Muscle of leg (tissue), 11 donors: ENCODE data around the gene DYTN. TPM values are rescaled to one million over a fixed set of nuclear protein-coding genes. Genes with fewer than 3 reads are reported as not detected.

ENCODE experiments used
- DNase-seq: peaks from one replicate; pipeline ENCODE4 v3.0.0; 2013
- H3K27ac ChIP-seq: one replicate; pipeline ENCODE4 v1.5.1; 2013; ENCODE audit warnings: mild to moderate bottlenecking, low read length, control low read depth
- H3K27me3 ChIP-seq: one replicate; pipeline ENCODE4 v1.6.1; 2013; ENCODE audit warnings: low read length; ENCODE audit not compliant: control insufficient read depth, insufficient read depth
- H3K36me3 ChIP-seq: one replicate; pipeline ENCODE4 v1.6.1; 2013; ENCODE audit warnings: low read length; ENCODE audit not compliant: control insufficient read depth, insufficient read depth
- H3K4me1 ChIP-seq: one replicate; pipeline ENCODE4 v1.6.1; 2013; ENCODE audit warnings: low read length; ENCODE audit not compliant: control insufficient read depth, insufficient read depth
- H3K4me3 ChIP-seq: one replicate; pipeline ENCODE4 v1.5.1; 2013; ENCODE audit warnings: low read length, control low read depth
- H3K9me3 ChIP-seq: replicated peaks from 2 replicates; pipeline ENCODE4 v1.6.1; 2013; ENCODE audit warnings: low read depth, low read length; ENCODE audit not compliant: control insufficient read depth
- WGBS: methylation state at CpG from one replicate; pipeline ENCODE4 v1.1.5; 2013; ENCODE audit warnings: missing lambda C conversion rate; ENCODE audit not compliant: insufficient coverage; 5-methylcytosine and 5-hydroxymethylcytosine counted together
- polyA plus RNA-seq, 8 donors: library from polyadenylated mRNA; unstranded; fragments of 120-200 nt; gene quantifications; one replicate each; pipeline versions ENCODE4 v1.2.1 to v1.2.3, GENCODE V29; 2013; ENCODE audit warnings: inconsistent platforms in 1 of 8, low replicate concordance in 1 of 8; ENCODE audit not compliant: insufficient read length in 8 of 8, insufficient read depth in 1 of 8
- total RNA-seq: library from RNA; stranded (reverse); fragments of 120-200 nt; gene quantifications from one replicate; pipeline ENCODE4 v1.2.4, GENCODE V29; 2013

DYTN gene
- total and polyA plus RNA-seq, 9 donors, result not detected

DNA sequence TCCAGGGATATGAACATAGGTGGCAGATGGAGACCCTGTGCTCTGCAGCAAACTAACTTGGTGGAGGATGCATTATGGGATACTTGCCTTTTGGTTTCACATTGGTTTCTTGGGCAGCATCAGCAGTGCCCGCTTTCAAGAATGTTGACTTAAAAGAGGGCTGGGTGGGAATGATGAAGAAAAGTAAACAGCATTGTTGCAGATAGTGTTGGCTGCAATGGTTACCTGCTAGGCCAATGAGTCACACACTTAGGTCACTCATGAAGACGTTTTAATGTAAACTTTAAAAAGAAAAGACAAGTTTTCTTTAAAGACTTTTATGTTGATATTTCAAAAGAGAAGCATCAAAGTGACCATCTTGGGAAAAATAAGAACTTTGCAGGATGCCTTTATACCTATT is 102.0 kb downstream of the DYTN start:
- Histone ChIP-seq H3K36me3 (no peaks in the 10 kb centered on the region), H3K4me1 (no peaks in the 10 kb centered on the region), H3K9me3 (no peaks in the 10 kb centered on the region), H3K27ac (no peak overlapping the region), H3K4me3 (no peak overlapping the region), H3K27me3 (no peaks in the 10 kb centered on the region)
- 91% methylated on average over 1 of the region's 2 CpGs for WGBS
- no peak for DNase-seq

DNA sequence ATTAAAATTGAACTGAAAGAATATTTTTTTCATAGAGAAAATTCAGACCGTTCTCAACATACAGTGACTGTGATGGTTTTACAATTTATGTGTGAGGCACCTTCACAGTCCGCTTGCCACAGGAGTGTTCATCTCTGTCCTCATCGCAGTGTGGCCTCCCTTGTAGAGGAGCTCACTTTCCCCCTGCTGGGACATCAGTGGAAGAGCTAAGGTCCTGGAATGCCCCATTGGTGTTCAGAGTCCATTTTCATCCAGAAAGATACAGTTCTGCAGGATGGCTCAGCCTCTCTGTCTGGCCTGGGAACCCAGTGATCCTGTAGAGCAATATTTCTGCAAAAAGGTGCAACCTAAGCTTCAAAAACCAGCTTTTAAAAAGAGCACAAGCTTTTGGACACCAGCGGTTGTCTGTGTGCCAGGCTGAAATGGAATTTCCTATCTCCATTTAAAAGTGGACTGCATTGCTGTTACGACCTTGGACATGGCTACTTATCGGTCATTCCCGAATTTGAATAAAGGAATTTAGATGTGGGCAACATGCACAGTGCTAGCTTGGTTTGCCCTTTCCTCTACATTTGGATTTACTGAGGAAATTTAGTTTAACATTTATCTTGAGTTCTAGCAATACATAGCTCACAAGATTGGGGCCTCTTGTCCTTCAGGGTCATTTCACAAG is 102.6 kb downstream of the DYTN start:
- Histone ChIP-seq H3K27ac (no peak overlapping the region), H3K36me3 (no peaks in the 10 kb centered on the region), H3K27me3 (no peaks in the 10 kb centered on the region), H3K4me1 (no peaks in the 10 kb centered on the region), H3K4me3 (no peak overlapping the region), H3K9me3 (no peaks in the 10 kb centered on the region)
- no peak for DNase-seq
- WGBS, result 80% methylated on average over 6 of the region's 7 CpGs

DNA sequence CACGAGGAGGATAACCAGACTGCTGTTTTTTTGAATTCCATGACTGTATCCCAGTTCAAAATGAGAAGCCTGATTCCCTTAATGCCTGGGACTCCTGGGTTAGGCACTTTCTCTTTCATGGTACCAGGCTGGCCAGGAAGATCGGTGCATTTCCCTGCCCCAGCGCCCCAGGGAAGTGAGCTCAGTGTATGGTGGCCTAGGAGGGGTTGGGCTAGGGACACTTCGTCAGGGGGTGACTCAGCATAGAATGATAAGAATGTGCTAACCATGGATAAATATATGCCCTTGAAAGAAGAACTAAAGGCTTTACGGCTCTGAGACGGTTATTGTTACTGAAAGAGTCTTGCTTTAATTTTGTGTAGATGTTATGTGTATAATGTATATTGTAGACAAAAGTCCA is 103.4 kb downstream of the DYTN start:
- no peaks in the 10 kb centered on the region for H3K9me3 ChIP-seq
- no peaks in the 10 kb centered on the region for H3K4me1 ChIP-seq
- no peaks in the 10 kb centered on the region for H3K27me3 ChIP-seq
- no peak overlapping the region for H3K4me3 ChIP-seq
- 85% methylated on average over 5 of the region's 6 CpGs for WGBS
- no peaks in the 10 kb centered on the region for H3K36me3 ChIP-seq
- no peak overlapping the region for H3K27ac ChIP-seq
- no peak for DNase-seq

DNA sequence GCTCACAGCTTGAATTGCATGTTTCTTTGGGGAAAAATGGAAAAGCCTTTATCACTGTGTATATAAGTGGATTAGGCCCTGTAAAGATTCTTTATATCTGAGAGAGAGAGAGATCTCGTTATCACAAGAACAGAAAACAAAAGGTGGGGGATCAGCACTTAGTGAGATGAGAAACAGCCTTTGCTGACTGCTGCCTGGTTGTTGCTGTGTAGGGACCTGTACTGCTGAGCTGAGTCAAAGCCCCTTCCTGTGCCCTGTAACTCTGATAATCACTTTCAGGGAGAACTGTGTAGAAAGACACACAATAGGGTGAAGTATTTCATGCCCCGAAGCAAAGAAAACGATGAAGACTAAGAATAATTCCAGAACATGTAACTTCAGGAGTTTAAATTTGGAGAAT is 106.5 kb downstream of the DYTN start:
- DNase-seq, result no peak
- H3K27me3 ChIP-seq, result no peaks in the 10 kb centered on the region
- no peaks in the 10 kb centered on the region for H3K36me3 ChIP-seq
- WGBS, result 83% methylated on average over 2 of the region's 3 CpGs
- H3K4me1 ChIP-seq, result no peaks in the 10 kb centered on the region
- no peak overlapping the region for H3K4me3 ChIP-seq
- H3K9me3 ChIP-seq, result no peaks in the 10 kb centered on the region
- H3K27ac ChIP-seq, result no peak overlapping the region

DNA sequence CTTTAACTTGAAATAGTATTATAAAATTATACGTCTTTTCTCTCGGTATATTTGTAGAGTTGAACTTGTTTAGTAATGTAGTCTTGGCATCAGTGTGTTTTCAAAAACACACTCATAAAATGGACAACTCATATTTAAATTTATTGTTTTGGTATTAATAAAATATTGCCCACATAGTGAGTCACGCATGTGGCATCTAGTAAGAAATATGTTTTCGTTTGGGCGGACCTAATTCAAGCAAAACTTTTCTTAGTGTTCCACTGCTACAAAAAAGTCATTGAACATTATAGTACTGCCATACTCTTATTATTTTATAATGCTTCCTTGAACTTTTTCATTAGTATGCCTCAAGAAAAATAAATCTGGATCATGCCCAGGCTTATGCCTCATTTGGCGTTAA is 107.0 kb downstream of the DYTN start:
- Histone ChIP-seq H3K9me3 (no peaks in the 10 kb centered on the region), H3K4me1 (no peaks in the 10 kb centered on the region), H3K27ac (no peak overlapping the region), H3K4me3 (no peak overlapping the region), H3K36me3 (no peaks in the 10 kb centered on the region), H3K27me3 (no peaks in the 10 kb centered on the region)
- 76% methylated on average over 2 of the region's 6 CpGs for WGBS
- no peak for DNase-seq

DNA sequence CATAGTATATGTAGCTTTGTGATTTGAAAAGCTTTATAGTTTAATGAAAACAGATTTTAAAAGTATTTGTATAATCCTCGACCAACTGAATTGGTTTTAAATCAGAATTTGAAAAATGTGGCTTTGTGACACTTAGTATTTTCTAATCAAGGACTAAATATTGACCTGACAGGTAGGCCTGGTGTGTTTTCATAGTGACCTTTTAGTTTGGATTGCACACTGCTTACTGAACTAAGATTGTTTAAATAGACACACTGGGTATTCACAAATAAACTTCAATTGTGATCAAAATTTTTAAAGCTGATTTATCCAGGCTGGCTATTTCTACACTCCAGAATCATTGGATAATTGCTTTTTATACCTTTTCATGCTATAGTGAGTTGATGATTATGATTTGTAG is 107.7 kb downstream of the DYTN start:
- H3K27ac ChIP-seq, result no peak overlapping the region
- H3K36me3 ChIP-seq, result no peaks in the 10 kb centered on the region
- WGBS, result no CpG with 5 or more reads among the region's 1 CpG
- DNase-seq, result no peak
- H3K27me3 ChIP-seq, result no peaks in the 10 kb centered on the region
- H3K4me1 ChIP-seq, result no peaks in the 10 kb centered on the region
- H3K4me3 ChIP-seq, result no peak overlapping the region
- H3K9me3 ChIP-seq, result no peaks in the 10 kb centered on the region

DNA sequence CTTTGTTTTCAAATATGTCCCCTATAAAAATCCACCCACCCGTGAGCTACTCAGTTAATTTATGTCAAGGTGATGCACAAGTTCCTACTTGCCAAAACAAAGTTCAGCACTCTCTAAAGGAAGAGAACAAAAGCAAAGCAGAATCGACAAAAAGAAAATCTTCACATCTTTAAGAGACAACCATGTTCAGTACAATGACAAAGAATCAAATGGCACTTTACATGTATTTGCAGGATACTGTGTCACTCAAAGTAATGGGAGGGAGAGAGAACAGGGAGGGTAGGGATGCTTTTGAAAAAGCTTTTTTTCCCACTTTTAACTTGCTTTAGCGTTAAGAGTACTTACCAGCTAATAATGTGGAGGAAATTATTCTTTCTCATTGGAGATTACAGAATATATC is 115.0 kb downstream of the DYTN start:
- no CpG with 5 or more reads among the region's 3 CpGs for WGBS
- no peak overlapping the region for H3K27ac ChIP-seq
- no peaks in the 10 kb centered on the region for H3K9me3 ChIP-seq
- no peak overlapping the region for H3K4me3 ChIP-seq
- no peaks in the 10 kb centered on the region for H3K36me3 ChIP-seq
- H3K4me1 ChIP-seq, result no peaks in the 10 kb centered on the region
- H3K27me3 ChIP-seq, result no peaks in the 10 kb centered on the region
- DNase-seq, result no peak

Other genes starting within 250 kb of the DYTN start
- gene FAM237A, start 75.9 kb downstream of the DYTN start, total RNA-seq, result not detected
- gene FAM237A, start 75.9 kb downstream of the DYTN start, polyA plus RNA-seq, result not detected
- 0.40 TPM for gene MDH1B, start 46.9 kb upstream of the DYTN start, total RNA-seq
- gene MDH1B, start 46.9 kb upstream of the DYTN start, polyA plus RNA-seq, result under 1 TPM; 0.23 to 0.69 (median 0.43) TPM
- 32.1 TPM for gene FASTKD2, start 47.2 kb upstream of the DYTN start, total RNA-seq
- gene FASTKD2, start 47.2 kb upstream of the DYTN start, polyA plus RNA-seq, result 10 to 100 TPM; 17.3 to 25.7 (median 22.2) TPM
- 0.13 TPM for gene CPO, start 221.1 kb upstream of the DYTN start, total RNA-seq
- under 1 TPM; 0.16 to 0.48 (median 0.24) TPM for gene CPO, start 221.1 kb upstream of the DYTN start, polyA plus RNA-seq